Measurements from ENCODE around the gene DUSP5.
"Not testable (repeated sequence)": the region's sequence is repeated elsewhere in the genome, so short reads cannot be mapped to it uniquely, and the experiment has no call there.

The DUSP5 gene

DNA sequence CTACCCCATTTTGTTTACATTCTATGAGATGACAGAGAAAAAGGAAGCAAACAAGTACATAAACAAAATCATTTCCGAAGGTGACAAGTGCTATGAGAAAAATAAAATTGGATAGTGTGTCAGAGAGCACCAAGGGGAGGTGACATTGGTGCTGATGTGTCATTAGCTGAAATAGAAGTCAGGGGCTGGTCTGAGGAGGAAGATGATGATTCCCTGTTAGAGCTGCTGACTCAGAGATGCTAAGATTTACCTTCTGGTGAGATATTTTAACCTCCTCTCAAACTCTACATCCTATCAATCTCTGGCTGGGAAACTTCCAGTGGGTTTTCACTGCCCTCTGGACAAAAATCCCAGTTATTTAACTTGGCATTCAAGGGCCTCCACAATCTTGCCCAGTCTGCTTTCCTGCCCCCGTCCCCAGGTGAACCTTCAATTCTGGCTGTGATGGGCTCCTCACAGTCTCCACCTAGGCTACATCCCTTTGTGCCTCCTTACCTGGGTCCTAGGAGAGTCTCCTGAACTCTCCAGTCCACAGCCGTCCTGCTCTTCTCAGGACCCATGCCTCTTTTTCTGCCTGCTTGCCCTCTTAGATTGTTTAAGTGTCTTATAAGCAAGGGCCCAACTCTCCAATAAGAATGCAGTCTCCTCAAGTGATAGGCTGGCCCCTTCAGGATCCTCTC lies 26.6 kb downstream of the DUSP5 start:
- no peak for DNase-seq

- no peak for DNase-seq
These were observed 27.1 kb downstream of the DUSP5 start for GRCh38 chr10:110524859-110525232.

- no peak for DNase-seq
These were observed 27.9 kb downstream of the DUSP5 start for GRCh38 chr10:110525349-110526260.

- no peak for DNase-seq
These were observed 30.0 kb downstream of the DUSP5 start for GRCh38 chr10:110527731-110528171.

DNA sequence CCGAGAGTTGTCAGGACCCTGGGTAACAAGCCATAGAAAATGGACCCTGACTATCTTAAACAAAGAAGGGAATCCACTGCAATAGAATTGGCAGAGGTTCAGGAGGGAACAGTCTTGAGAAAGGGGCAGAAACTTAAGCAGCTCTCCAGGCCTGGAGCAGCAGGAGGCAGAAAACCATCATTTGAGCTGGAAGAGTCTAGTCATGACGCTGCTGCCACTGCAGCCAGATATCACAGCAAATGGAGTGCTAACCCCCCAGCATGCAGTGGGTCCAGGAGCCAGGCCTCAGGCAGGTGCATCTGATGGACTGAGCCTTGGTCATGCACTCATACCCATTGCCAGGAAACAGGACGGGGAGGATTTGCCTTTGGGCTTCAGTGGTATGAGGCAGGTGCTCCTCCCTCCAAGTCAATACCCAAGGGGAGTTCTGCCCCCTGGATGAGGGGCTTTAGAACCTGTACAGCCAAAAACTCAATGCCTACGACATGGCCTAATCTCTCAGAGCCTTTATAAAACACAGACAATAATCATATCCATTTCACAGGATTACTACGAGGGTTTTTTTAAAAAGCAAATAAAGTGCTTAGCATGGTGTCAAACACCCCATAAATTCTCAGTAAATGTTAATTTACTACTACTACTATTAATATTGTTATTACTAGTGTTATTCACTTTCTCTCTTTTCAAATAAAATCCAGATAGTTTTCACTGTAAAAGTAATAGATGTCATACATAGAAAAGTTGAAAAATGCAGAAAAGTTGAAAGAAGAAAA lies 30.7 kb downstream of the DUSP5 start:
- DNase-seq = no peak

GRCh38 chr10:110528997-110529524 lies 31.4 kb downstream of the DUSP5 start:
- not testable (repeated sequence) for DNase-seq

- no peak for DNase-seq
These were observed 31.9 kb downstream of the DUSP5 start for GRCh38 chr10:110529596-110530011.

DNA sequence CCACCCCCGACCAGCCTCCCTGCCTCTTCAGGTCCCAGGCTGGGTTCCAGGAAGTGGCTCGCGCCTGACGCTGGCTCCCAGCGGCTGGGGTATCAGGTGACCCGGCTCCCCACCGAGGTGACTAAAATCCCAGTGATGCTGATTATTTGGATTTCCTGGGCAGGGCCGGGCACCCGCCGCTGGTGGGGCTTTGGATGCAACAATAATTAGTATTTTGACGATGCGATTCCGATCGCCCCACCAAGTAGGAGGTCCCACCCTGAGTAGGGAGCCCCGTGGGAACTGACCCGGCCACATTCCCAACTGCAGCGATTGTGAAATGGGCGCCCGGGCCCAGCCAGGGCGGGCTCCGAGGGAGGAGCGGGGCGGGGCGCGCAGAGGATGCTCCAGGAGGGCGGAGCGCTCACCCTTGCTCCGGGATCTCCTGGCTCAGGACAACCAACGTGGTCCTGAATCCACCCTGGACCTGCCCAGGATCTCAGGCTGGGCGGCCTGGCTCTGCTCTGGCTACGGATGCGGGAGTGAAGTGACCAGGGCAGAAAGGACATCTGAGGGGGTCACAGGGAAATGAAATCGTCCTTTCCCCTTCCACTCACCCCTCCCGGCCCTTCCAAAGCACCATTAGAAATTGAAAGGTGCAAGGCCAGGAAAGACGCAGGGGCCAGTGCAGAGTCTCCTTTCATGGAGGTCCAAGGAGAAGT lies 32.6 kb downstream of the DUSP5 start:
- DNase-seq = no peak

GRCh38 chr10:110531687-110532086 lies 34.0 kb downstream of the DUSP5 start:
- no peak for DNase-seq

DNA sequence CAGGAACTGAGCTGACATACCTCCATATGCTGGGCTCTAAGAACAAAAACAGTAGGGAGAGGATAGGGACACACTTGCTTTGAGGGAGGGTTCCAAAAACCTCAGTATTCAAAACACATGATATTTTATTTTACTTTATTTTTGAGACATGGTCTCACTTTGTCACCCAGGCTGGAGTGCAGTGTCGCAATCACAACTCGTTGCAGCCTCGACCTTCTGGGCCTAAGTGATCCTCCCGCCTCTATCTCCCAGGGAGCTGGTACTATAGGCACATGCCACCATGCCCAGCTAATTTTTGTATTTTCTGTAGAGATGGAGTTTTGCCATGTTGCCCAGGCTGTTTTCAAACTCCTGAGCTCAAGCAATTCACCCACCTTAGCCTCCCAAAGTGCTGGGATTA lies 34.9 kb downstream of the DUSP5 start:
- not testable (repeated sequence) for DNase-seq

DNA sequence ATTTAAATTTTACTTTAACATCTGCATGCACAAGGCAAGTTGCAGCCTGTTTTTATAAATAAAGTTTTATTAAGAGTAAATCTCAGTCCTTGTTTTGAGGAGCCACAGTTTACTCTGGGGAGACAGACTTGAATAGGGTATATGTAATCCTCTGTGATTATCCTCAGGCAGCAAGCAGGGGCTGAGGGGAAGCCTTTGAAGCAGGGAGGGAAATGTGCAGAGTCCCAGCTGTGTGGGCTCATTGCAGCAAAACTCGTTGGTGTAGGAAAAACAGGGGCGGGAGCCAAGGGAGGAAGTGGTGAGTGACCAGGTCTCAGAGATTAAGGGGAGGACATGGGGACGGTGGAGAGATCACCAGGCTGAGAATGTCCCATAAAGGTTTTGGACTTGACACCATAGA lies 35.4 kb downstream of the DUSP5 start:
- peak; percentile 71 for DNase-seq

DNA sequence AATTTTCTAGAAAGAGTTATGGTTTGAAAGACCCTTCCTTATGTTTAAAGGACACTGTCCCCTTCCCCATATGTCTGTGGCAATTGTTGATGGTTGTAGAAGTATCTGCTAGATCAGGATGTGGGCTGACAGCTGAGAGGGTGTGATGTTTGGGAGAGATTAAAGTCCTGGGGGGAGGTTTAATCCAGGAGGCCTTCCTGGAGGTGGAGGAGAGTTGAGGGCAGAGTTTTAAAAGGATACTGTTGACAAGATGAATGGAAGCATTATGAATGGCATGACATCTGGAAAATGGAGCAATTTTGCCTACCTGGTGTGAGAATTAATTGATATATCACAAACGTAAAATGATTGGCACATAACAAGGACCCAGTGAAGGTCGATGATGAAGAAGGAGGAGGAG lies 36.9 kb downstream of the DUSP5 start:
- no peak for DNase-seq

DNA sequence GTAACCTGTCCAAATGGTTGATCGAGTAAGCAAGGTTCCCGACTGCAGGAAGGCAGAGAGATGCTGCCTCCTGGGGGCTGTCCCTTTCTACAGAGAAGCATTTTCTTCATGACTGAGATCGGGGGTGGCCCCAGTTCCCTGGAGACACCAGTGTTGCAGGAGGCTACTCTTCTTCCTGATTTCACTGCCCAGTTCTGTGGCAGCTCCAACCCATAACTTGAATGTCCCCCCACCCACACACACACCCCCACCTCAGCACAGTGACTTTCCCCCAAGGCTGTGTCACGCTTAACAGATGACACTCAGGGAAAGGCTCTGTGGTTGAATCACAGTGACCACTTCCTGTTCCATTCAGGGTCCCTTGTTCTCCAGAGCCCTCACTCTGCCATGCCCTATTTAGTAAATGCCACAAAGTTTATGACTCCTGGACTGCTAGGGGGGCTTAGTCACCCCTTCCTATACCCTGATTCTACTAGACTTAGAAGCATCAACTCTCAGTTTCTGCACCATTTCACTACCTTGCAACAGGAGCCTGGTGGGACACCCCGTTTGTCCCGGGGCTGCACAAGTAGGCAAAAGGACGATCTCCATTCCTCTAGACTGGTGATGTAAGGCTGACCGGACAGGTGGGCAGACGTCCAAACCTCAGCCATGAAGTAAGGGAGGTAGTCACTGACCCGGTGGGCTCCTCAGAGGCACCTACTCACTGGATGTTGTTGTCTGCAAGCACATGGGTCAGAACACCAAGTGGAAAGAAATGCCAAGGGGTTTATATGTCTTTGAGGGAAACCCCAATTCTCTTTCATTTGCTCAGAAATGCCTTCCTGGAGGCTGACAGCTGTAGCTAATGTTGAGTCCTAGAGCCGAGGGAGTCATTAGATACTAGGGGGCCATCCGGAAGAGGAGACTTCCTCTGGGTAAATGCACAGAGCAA lies 38.5 kb downstream of the DUSP5 start:
- DNase-seq = no peak

- no peak for DNase-seq
These were observed 41.4 kb downstream of the DUSP5 start for GRCh38 chr10:110539091-110539490.

- no peak for DNase-seq
These were observed 42.3 kb downstream of the DUSP5 start for GRCh38 chr10:110540031-110540430.

DNA sequence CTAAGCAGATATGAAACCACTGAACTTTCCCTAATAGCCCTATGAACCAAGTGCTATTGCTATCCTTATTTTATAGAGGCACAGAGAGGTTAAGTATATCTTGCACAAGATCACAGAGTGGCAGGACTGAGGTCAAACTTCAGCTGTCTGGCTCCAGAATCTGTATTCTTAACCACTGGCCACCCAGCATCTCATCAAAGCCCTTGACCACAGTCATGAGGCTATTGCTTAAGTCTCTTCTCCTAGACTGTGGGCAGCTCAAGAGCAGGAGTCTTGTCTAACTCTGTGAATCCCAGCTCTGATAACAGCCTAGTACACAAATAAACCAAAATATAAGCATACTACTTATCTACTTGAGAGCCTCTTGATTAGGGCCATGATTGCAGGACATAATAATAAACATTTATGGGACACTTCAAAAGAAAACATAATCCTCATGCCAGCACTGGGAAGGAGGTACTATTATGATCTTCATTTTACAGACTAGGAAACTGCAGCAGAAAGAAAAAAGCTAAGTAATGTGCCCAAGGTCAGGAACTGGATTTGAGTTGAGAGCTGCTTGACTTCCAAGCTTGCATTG lies 47.3 kb downstream of the DUSP5 start:
- DNase-seq = no peak

- no peak for DNase-seq
These were observed 48.4 kb downstream of the DUSP5 start for GRCh38 chr10:110546077-110546476.

GRCh38 chr10:110546499-110547110 lies 48.9 kb downstream of the DUSP5 start:
- DNase-seq = no peak

GRCh38 chr10:110547139-110547761 lies 49.5 kb downstream of the DUSP5 start:
- DNase-seq = peak; percentile 36

DNA sequence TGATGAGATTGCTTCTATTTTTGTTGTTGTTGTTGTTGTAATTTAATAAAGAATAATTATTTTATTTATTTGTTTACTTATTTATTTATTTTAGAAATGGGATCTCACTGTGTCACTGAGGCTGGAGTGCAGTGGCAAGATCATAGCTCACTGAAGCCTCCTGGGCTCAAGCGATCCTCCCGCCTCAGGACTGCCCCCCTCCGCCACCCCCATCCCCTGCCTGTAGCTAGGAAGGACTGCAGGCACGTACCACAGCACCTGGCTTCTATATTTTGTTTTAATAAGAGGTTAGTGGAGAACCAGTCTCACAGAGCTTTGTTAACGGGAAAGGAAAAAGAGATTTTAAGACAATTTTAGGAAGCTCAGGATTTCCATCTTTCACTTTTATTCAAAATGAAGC lies 50.3 kb downstream of the DUSP5 start:
- no peak for DNase-seq
